ENCODE results near the gene PKD2.

- TF ChIP-seq REST (IDR thresholded peaks at IDR 0.05; ENCODE audit: borderline replicate concordance in 1 of 2, low read depth in 1 of 2, low read length in 2 of 2) (no peak), POLR2A (IDR thresholded peaks at IDR 0.05; ENCODE audit: insufficient read depth in 1 of 2, low read depth in 2 of 2, low read length in 2 of 2) (no peak), CREM (IDR thresholded peaks at IDR 0.05) (no peak), CREM (CRISPR knock-in tag; IDR thresholded peaks at IDR 0.05) (no peak), ZFP91 (CRISPR knock-in tag; IDR thresholded peaks at IDR 0.05; ENCODE audit: borderline replicate concordance) (no peak), MTF2 (CRISPR knock-in tag; IDR thresholded peaks at IDR 0.05; ENCODE audit: borderline replicate concordance) (no peak), SOX6 (IDR thresholded peaks at IDR 0.05) (no peak), SOX6 (CRISPR knock-in tag; IDR thresholded peaks at IDR 0.05) (no peak), RAD21 (CRISPR knock-in tag; IDR thresholded peaks at IDR 0.05) (no peak), SRSF4 (IDR thresholded peaks at IDR 0.05; ENCODE audit: low read depth, low read length, poor library complexity, severe bottlenecking) (no peak), MEIS1 (CRISPR knock-in tag; IDR thresholded peaks at IDR 0.05; ENCODE audit: borderline replicate concordance) (no peak)
- TF ChIP-seq, protein P1, sequence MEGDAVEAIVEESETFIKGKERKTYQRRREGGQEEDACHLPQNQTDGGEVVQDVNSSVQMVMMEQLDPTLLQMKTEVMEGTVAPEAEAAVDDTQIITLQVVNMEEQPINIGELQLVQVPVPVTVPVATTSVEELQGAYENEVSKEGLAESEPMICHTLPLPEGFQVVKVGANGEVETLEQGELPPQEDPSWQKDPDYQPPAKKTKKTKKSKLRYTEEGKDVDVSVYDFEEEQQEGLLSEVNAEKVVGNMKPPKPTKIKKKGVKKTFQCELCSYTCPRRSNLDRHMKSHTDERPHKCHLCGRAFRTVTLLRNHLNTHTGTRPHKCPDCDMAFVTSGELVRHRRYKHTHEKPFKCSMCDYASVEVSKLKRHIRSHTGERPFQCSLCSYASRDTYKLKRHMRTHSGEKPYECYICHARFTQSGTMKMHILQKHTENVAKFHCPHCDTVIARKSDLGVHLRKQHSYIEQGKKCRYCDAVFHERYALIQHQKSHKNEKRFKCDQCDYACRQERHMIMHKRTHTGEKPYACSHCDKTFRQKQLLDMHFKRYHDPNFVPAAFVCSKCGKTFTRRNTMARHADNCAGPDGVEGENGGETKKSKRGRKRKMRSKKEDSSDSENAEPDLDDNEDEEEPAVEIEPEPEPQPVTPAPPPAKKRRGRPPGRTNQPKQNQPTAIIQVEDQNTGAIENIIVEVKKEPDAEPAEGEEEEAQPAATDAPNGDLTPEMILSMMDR (CRISPR knock-in tag; IDR thresholded peaks at IDR 0.05), result no peak
Measured at GRCh38 chr4:88041626-88042025, 34.2 kb downstream of the PKD2 start.

All from HepG2 (cell line).